ENCODE data around the gene TMEM167A.

Gene TMEM167A

DNA sequence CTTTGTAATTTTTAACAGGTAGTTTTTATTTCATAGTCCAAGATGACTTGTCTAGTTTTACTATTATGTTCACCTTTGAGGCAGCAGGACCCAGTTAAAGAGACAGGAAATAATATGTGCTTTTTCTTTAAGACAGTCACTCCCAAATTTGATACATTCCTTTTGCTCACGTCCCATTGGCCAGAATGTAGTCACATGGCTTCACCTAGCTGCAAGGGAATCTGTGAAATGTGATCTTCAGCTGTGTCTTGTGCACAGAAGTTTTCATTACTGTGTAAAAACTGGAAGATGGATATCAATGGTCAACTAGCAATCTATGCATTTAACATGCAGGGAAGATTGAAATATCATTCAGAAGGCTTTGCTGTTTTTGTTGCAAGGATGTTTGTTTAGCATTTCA, 41.3 kb upstream of the TMEM167A start:
- DNase-seq (ENCODE audit: low read depth) = no peak
- no peak for TF ChIP-seq MYC (IDR thresholded peaks at IDR 0.05; ENCODE audit: low read depth, low read length)
- TF ChIP-seq POLR2A (IDR thresholded peaks at IDR 0.05; ENCODE audit: extremely low read depth, insufficient read length) = no peak
- TF ChIP-seq, protein P1, sequence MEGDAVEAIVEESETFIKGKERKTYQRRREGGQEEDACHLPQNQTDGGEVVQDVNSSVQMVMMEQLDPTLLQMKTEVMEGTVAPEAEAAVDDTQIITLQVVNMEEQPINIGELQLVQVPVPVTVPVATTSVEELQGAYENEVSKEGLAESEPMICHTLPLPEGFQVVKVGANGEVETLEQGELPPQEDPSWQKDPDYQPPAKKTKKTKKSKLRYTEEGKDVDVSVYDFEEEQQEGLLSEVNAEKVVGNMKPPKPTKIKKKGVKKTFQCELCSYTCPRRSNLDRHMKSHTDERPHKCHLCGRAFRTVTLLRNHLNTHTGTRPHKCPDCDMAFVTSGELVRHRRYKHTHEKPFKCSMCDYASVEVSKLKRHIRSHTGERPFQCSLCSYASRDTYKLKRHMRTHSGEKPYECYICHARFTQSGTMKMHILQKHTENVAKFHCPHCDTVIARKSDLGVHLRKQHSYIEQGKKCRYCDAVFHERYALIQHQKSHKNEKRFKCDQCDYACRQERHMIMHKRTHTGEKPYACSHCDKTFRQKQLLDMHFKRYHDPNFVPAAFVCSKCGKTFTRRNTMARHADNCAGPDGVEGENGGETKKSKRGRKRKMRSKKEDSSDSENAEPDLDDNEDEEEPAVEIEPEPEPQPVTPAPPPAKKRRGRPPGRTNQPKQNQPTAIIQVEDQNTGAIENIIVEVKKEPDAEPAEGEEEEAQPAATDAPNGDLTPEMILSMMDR (IDR thresholded peaks at IDR 0.05; ENCODE audit: low read depth, low read length) = no peak
- H3K4me3 ChIP-seq (ENCODE audit: low read depth, low read length) = no peak overlapping the region

DNA sequence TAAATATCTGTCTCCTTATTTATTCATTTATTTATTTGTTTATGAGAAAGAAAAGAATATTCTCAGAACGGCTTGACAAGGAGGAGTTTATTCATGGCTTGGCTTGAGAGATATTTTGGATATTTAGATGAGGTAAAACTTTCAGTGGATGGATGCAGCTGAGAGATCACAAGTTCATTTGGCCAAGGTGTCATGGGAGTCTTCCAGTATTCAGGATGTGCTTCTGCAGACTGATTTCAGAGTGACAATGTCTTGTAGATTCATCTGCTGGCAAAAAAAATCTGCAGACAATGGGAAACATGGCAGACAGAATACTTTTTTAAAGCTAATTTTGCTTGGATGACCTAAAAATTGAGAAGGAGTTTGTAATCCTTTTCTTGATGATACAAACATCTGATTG, 38.6 kb upstream of the TMEM167A start:
- DNase-seq (ENCODE audit: low read depth) = no peak
- TF ChIP-seq, protein P2, sequence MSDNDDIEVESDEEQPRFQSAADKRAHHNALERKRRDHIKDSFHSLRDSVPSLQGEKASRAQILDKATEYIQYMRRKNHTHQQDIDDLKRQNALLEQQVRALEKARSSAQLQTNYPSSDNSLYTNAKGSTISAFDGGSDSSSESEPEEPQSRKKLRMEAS (IDR thresholded peaks at IDR 0.05; ENCODE audit: low read depth, low read length) = no peak
- TF ChIP-seq, protein P1 (IDR thresholded peaks at IDR 0.05; ENCODE audit: low read depth, low read length) = no peak
- TF ChIP-seq MYC (IDR thresholded peaks at IDR 0.05; ENCODE audit: low read depth, low read length) = no peak
- TF ChIP-seq POLR2A (IDR thresholded peaks at IDR 0.05; ENCODE audit: extremely low read depth, insufficient read length) = no peak
- no peak overlapping the region for H3K4me3 ChIP-seq (ENCODE audit: low read depth, low read length)

DNA sequence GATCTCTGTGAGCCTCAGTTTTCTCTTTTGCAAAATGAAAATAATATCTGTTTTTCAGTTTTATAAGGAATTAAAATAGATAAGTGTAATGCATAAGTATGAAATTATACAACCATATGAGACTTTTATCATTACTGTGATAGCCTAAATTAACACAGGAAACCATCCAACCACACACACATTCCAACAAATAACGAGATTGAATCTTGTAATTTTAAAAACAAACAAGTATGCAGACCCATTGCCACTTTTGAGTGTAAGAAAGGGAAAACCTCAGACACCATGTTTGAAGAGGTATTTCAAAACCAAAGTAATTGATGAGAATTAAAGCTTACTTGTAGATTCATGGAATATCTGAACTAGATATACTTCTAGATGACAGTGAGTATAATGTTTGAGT, 32.2 kb upstream of the TMEM167A start:
- H3K4me3 ChIP-seq (ENCODE audit: low read depth, low read length) = no peak overlapping the region
- TF ChIP-seq, protein P1 (IDR thresholded peaks at IDR 0.05; ENCODE audit: low read depth, low read length) = no peak
- TF ChIP-seq POLR2A (IDR thresholded peaks at IDR 0.05; ENCODE audit: extremely low read depth, insufficient read length) = no peak
- TF ChIP-seq, protein P2 (IDR thresholded peaks at IDR 0.05; ENCODE audit: low read depth, low read length) = no peak
- no peak for TF ChIP-seq MYC (IDR thresholded peaks at IDR 0.05; ENCODE audit: low read depth, low read length)
- DNase-seq (ENCODE audit: low read depth) = no peak

DNA sequence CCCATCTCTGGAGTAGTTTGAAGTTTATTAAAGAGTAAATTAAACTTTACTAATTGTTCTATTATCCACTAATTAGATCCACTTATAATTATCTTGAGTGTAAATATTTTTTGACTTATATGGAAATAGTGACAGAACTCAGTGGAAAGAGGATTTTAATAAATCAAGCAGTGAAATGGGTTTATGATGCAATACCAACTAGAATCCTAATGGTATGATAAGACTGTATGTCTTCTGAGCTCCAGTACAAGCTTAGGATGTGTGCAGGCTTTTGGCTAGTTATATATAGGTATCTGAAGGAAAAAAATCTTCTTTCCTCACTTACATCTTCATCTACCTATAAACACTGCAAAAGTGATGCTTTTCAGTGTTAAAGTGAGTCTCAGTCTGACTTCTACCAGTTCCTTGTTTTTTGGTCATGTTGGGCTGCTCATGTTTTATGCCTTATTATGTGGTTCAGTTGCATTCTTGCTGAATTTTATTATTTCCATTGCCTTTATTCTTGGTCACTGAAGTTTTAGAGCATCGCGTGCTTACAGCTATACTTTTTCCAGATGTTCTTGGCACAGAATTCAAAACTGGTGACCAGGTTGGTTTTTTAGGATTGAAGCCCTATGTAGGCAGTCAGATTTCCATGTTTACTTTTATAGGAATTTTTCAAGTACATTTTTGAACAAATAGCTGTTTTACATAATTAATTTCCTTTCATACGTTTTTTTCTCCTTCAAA, 30.7 kb upstream of the TMEM167A start:
- DNase-seq (ENCODE audit: low read depth) = no peak
- H3K4me3 ChIP-seq (ENCODE audit: low read depth, low read length) = no peak overlapping the region
- TF ChIP-seq POLR2A (IDR thresholded peaks at IDR 0.05; ENCODE audit: extremely low read depth, insufficient read length) (no peak), MYC (IDR thresholded peaks at IDR 0.05; ENCODE audit: low read depth, low read length) (no peak)
- TF ChIP-seq, protein P1 (IDR thresholded peaks at IDR 0.05; ENCODE audit: low read depth, low read length) = no peak
- TF ChIP-seq, protein P2 (IDR thresholded peaks at IDR 0.05; ENCODE audit: low read depth, low read length) = no peak

DNA sequence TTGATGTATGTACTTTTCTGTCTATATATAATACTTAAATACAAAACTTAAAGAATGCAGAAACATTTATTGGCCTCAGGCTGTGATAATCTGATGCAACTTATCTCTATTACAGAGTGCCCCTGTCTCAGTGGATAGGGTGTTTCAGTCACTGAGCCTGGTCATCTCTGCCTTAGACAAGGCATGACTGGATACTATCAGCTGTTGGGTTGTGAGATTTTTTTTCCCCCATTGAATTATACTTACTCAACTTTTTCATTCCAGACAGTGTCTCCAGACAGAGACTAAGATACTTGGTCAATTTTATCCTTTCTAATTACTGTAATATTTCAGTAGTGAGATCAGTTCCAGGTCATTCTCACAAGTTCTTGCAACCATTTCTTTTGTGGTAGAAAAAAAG, 26.8 kb upstream of the TMEM167A start:
- no peak for DNase-seq (ENCODE audit: low read depth)
- no peak overlapping the region for H3K4me3 ChIP-seq (ENCODE audit: low read depth, low read length)
- TF ChIP-seq, protein P1 (IDR thresholded peaks at IDR 0.05; ENCODE audit: low read depth, low read length) = no peak
- TF ChIP-seq MYC (IDR thresholded peaks at IDR 0.05; ENCODE audit: low read depth, low read length) = no peak
- no peak for TF ChIP-seq POLR2A (IDR thresholded peaks at IDR 0.05; ENCODE audit: extremely low read depth, insufficient read length)
